ENCODE results near the gene NR3C2.

- no peak for TF ChIP-seq CTCF (conservative IDR thresholded peaks at IDR 0.05; ENCODE audit: low read depth, low read length)
- no peak for TF ChIP-seq EZH2 (IDR thresholded peaks at IDR 0.05; ENCODE audit: borderline replicate concordance, low read depth, low read length, poor library complexity, severe bottlenecking)
Measured at GRCh38 chr4:148240241-148240640, 202.0 kb downstream of the NR3C2 start.

All from A673 (cell line).